GM12878 (cell line): ENCODE measurements around the gene IL16. TPM values are rescaled to one million over a fixed set of nuclear protein-coding genes. Genes with fewer than 3 reads are reported as not detected.

ENCODE experiments used
- ATF7 ChIP-seq: fragments of 450-650 bp; IDR thresholded peaks from 2 replicates; pipeline ENCODE4 v1.6.1; 2016; ENCODE audit warnings: low read depth, mild to moderate bottlenecking
- EGR1 ChIP-seq, 2 experiments: IDR thresholded peaks; 1 replicate in 1 of 2; 2 replicates in 1 of 2; pipeline ENCODE4 v1.6.1; 2011 to 2012; ENCODE audit warnings: low read depth in 2 of 2, low read length in 2 of 2, borderline replicate concordance in 1 of 2, mild to moderate bottlenecking in 1 of 2, moderate library complexity in 1 of 2
- HDAC2 ChIP-seq: fragments of 200-600 bp; sonication (generic); IDR thresholded peaks from 2 replicates; pipeline ENCODE4 v1.6.1; 2017
- NFYA ChIP-seq: IDR thresholded peaks from 2 replicates; pipeline ENCODE4 v1.6.1; 2011; ENCODE audit warnings: low read depth, mild to moderate bottlenecking, low read length, improper control_type of control experiment, borderline replicate concordance
- PAX5 ChIP-seq: IDR thresholded peaks from 2 replicates; pipeline ENCODE4 v1.6.1; 2011; ENCODE audit warnings: low read depth, low read length, borderline replicate concordance
- RAD21 ChIP-seq: IDR thresholded peaks from 2 replicates; pipeline ENCODE4 v1.6.1; 2011; ENCODE audit warnings: mild to moderate bottlenecking, low read depth, low read length, moderate library complexity; ENCODE audit not compliant: insufficient read depth
- REST ChIP-seq: IDR thresholded peaks from 2 replicates; pipeline ENCODE4 v1.6.1; 2012; ENCODE audit warnings: mild to moderate bottlenecking, low read depth, low read length
- SIN3A ChIP-seq: IDR thresholded peaks from 2 replicates; pipeline ENCODE4 v1.6.1; 2012; ENCODE audit warnings: low read depth, low read length, improper control_type of control experiment
- SMAD1 ChIP-seq: fragments of 450-650 bp; IDR thresholded peaks from 2 replicates; pipeline ENCODE4 v1.6.1; 2018; ENCODE audit warnings: mild to moderate bottlenecking, low read depth; ENCODE audit not compliant: partially characterized antibody
- TAF1 ChIP-seq: IDR thresholded peaks from 2 replicates; pipeline ENCODE4 v1.6.1; 2011; ENCODE audit warnings: mild to moderate bottlenecking, low read depth, low read length, borderline replicate concordance
- TARDBP ChIP-seq: IDR thresholded peaks from 2 replicates; pipeline ENCODE4 v1.6.1; 2016; ENCODE audit warnings: borderline replicate concordance
- ZNF384 ChIP-seq: IDR thresholded peaks from 2 replicates; pipeline ENCODE4 v1.6.1; 2012; ENCODE audit warnings: low read depth, mild to moderate bottlenecking, low read length, improper control_type of control experiment, borderline replicate concordance
- polyA plus RNA-seq, 11 experiments: library from polyadenylated mRNA; depleted of rRNA in 4 of 11; unstranded in 6 of 11; stranded (reverse) in 5 of 11; fragments of >200 nt; fragmentation: Nextera tagmentation in 4 of 11; fragmentation: Illumina TruSeq in 1 of 11; extraction: Ambion mirVana in 4 of 11; extraction: Trizol in 1 of 11; gene quantifications; 1 replicate in 1 of 11; 2 replicates in 10 of 11; pipeline versions ENCODE4 v1.2.1 to v1.2.3, GENCODE V29; 2011 to 2016; ENCODE audit warnings: inconsistent platforms in 2 of 11, missing spikeins in 2 of 11, low read depth in 1 of 11
- total RNA-seq, 4 experiments: library from RNA; depleted of rRNA in 3 of 4; stranded (reverse); fragments of >200 nt in 3 of 4; fragmentation: Illumina TruSeq in 1 of 4; extraction: Trizol in 1 of 4; gene quantifications; 2 replicates each; pipeline versions ENCODE4 v1.2.1 to v1.2.3, GENCODE V29; 2013 to 2021

The IL16 gene
- total and polyA plus RNA-seq, 10 of the 15 experiments (the other 5 are each of a cell fraction or from before 2014, with no cell fraction given), result 21.7 to 206 (median 44.5) TPM

- TF ChIP-seq SMAD1 (no peak), REST (no peak), PAX5 (no peak), ZNF384 (no peak), NFYA (no peak), ATF7 (no peak), TAF1 (no peak), SIN3A (no peak), EGR1 (IDR thresholded peaks at IDR 0.05; ENCODE audit: borderline replicate concordance in 1 of 2, low read depth in 2 of 2, low read length in 2 of 2) (no peak), TARDBP (no peak), RAD21 (peak; percentile 44), HDAC2 (no peak)
Measured at GRCh38 chr15:81256916-81257315, 60.2 kb downstream of the IL16 start (continued).
